ENCODE data around the gene AMIGO3. TPM values are rescaled to one million over a fixed set of nuclear protein-coding genes. Genes with fewer than 3 reads are reported as not detected.

The AMIGO3 gene
- total RNA-seq, 1 experiment from 2014 or later: not detected

- H3K4me3 Mint-ChIP-seq (ENCODE audit: unreplicated experiment): no peak overlapping the region
- H3K36me3 Mint-ChIP-seq (ENCODE audit: insufficient read depth, unreplicated experiment): peaks cover 47% of the 10 kb centered on the region
- BruUV-seq (replicated peaks): no TSS peak
- H3K4me1 Mint-ChIP-seq (ENCODE audit: insufficient read depth, unreplicated experiment): peaks cover 9% of the 10 kb centered on the region
- H3K27ac Mint-ChIP-seq (ENCODE audit: low read depth, unreplicated experiment): no peak overlapping the region
- CTCF ChIA-PET: interaction anchor here (0.6 to 1.3 kb wide), 4 partner anchors 10 to 189 kb away, joined by 3 read pairs; no protein-coding TSS in a partner anchor
- POLR2A ChIA-PET: interaction anchor here (0.6 kb wide), 1 partner anchor 74 kb away, joined by 3 read pairs; no protein-coding TSS in a partner anchor
- H3K27me3 Mint-ChIP-seq (ENCODE audit: insufficient read depth, unreplicated experiment): no peaks in the 10 kb centered on the region
- TF ChIP-seq, protein P1, sequence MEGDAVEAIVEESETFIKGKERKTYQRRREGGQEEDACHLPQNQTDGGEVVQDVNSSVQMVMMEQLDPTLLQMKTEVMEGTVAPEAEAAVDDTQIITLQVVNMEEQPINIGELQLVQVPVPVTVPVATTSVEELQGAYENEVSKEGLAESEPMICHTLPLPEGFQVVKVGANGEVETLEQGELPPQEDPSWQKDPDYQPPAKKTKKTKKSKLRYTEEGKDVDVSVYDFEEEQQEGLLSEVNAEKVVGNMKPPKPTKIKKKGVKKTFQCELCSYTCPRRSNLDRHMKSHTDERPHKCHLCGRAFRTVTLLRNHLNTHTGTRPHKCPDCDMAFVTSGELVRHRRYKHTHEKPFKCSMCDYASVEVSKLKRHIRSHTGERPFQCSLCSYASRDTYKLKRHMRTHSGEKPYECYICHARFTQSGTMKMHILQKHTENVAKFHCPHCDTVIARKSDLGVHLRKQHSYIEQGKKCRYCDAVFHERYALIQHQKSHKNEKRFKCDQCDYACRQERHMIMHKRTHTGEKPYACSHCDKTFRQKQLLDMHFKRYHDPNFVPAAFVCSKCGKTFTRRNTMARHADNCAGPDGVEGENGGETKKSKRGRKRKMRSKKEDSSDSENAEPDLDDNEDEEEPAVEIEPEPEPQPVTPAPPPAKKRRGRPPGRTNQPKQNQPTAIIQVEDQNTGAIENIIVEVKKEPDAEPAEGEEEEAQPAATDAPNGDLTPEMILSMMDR (IDR thresholded peaks at IDR 0.05; ENCODE audit: unreplicated experiment): no peak
- DNase-seq (ENCODE audit: unreplicated experiment): no peak
- no peaks in the 10 kb centered on the region for H3K9me3 Mint-ChIP-seq (ENCODE audit: unreplicated experiment)
- intact Hi-C loops (cut with micrococcal nuclease): no loop called here
Measured at GRCh38 chr3:49717211-49717958, 2.1 kb downstream of the AMIGO3 start.

- intact Hi-C loops (cut with micrococcal nuclease): no loop called here
- Mint-ChIP-seq H3K27ac (ENCODE audit: low read depth, unreplicated experiment) (no peak overlapping the region), H3K4me1 (ENCODE audit: insufficient read depth, unreplicated experiment) (peaks cover 9% of the 10 kb centered on the region), H3K27me3 (ENCODE audit: insufficient read depth, unreplicated experiment) (no peaks in the 10 kb centered on the region), H3K9me3 (ENCODE audit: unreplicated experiment) (no peaks in the 10 kb centered on the region), H3K4me3 (ENCODE audit: unreplicated experiment) (no peak overlapping the region), H3K36me3 (ENCODE audit: insufficient read depth, unreplicated experiment) (peaks cover 41% of the 10 kb centered on the region)
- no peak for DNase-seq (ENCODE audit: unreplicated experiment)
- TF ChIP-seq, protein P1 (IDR thresholded peaks at IDR 0.05; ENCODE audit: unreplicated experiment): no peak
- ChIA-PET POLR2A (no interaction called here), CTCF (interaction anchor here (0.9 to 1.6 kb wide), 2 partner anchors 9 to 123 kb away, joined by 3 to 4 read pairs; no protein-coding TSS in a partner anchor)
- no TSS peak for BruUV-seq (replicated peaks)
Measured at GRCh38 chr3:49716691-49717210, 2.7 kb downstream of the AMIGO3 start.

GRCh38 chr3:49716169-49716568 lies 3.3 kb downstream of the AMIGO3 start:
- Mint-ChIP-seq H3K27me3 (ENCODE audit: insufficient read depth, unreplicated experiment) (no peaks in the 10 kb centered on the region), H3K4me1 (ENCODE audit: insufficient read depth, unreplicated experiment) (peaks cover 8% of the 10 kb centered on the region), H3K4me3 (ENCODE audit: unreplicated experiment) (no peak overlapping the region), H3K27ac (ENCODE audit: low read depth, unreplicated experiment) (no peak overlapping the region), H3K36me3 (ENCODE audit: insufficient read depth, unreplicated experiment) (peaks cover 35% of the 10 kb centered on the region), H3K9me3 (ENCODE audit: unreplicated experiment) (no peaks in the 10 kb centered on the region)
- no peak for DNase-seq (ENCODE audit: unreplicated experiment)
- TF ChIP-seq, protein P1 (IDR thresholded peaks at IDR 0.05; ENCODE audit: unreplicated experiment): no peak
- ChIA-PET CTCF (interaction anchor here (0.5 to 1.6 kb wide), 2 partner anchors 123 to 147 kb away, joined by 4 read pairs; no protein-coding TSS in a partner anchor), POLR2A (interaction anchor here (0.6 kb wide), 1 partner anchor 8 kb away, joined by 3 read pairs; the partner anchor contains the start of gene GMPPB)
- intact Hi-C loops (cut with micrococcal nuclease): no loop called here
- BruUV-seq (replicated peaks): no TSS peak

DNA sequence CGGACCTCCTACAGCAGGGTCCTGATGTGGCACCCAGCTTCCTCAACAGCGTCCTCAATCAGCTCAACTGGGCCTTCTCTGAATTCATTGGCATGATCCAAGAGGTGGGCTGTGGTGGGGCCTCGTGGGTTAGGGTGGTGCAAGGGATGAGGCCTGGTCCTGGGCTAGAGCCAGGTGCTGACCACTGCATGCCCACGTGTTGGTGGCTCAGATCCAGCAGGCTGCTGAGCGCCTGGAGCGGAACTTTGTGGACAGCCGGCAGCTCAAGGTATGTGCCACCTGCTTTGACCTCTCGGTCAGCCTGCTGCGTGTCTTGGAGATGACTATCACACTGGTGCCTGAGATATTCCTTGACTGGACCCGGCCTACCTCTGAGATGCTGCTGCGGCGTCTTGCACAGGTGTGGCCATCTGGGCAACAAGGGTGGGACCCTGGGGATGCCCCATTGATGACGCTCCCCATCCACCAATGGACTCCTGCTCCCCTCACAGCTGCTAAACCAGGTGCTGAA lies 3.8 kb downstream of the AMIGO3 start:
- POLR2A ChIA-PET: interaction anchor here (0.6 kb wide), 1 partner anchor 8 kb away, joined by 3 read pairs; the partner anchor contains the start of gene GMPPB
- Mint-ChIP-seq H3K27ac (ENCODE audit: low read depth, unreplicated experiment) (no peak overlapping the region), H3K4me3 (ENCODE audit: unreplicated experiment) (no peak overlapping the region), H3K4me1 (ENCODE audit: insufficient read depth, unreplicated experiment) (peaks cover 4% of the 10 kb centered on the region), H3K9me3 (ENCODE audit: unreplicated experiment) (no peaks in the 10 kb centered on the region), H3K36me3 (ENCODE audit: insufficient read depth, unreplicated experiment) (peaks cover 30% of the 10 kb centered on the region), H3K27me3 (ENCODE audit: insufficient read depth, unreplicated experiment) (no peaks in the 10 kb centered on the region)
- no TSS peak for BruUV-seq (replicated peaks)
- CTCF ChIA-PET: interaction anchor here (0.5 to 1.6 kb wide), 2 partner anchors 124 to 148 kb away, joined by 4 read pairs; no protein-coding TSS in a partner anchor
- TF ChIP-seq, protein P1 (IDR thresholded peaks at IDR 0.05; ENCODE audit: unreplicated experiment): no peak
- intact Hi-C loops (cut with micrococcal nuclease): no loop called here
- no peak for DNase-seq (ENCODE audit: unreplicated experiment)
